ENCODE measurements around the gene KLHL28.

DNA sequence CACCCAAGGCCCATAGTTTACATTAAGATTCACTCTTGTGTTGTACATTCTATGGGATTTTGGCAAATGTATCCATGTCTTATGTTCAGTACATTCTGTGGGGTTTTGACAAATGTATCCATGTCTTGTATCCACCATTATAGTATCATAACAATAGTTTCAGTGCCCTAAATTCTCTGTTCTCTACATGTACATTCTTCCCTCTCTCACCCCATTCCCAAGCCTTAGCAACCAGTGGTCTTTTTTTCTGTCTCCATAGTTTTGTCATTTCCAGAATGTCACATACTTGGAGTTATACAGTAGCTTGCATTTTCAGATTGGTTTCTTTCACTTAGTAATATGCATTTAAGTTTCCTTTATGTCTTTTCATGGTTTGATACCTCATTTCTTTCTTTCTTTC, 7.0 kb upstream of the KLHL28 start:
- TF ChIP-seq POLR2A (IDR thresholded peaks at IDR 0.05) (no peak), POLR2AphosphoS5 (IDR thresholded peaks at IDR 0.05) (no peak), EP300 (IDR thresholded peaks at IDR 0.05; ENCODE audit: low read depth) (no peak)
- TF ChIP-seq, protein P1, sequence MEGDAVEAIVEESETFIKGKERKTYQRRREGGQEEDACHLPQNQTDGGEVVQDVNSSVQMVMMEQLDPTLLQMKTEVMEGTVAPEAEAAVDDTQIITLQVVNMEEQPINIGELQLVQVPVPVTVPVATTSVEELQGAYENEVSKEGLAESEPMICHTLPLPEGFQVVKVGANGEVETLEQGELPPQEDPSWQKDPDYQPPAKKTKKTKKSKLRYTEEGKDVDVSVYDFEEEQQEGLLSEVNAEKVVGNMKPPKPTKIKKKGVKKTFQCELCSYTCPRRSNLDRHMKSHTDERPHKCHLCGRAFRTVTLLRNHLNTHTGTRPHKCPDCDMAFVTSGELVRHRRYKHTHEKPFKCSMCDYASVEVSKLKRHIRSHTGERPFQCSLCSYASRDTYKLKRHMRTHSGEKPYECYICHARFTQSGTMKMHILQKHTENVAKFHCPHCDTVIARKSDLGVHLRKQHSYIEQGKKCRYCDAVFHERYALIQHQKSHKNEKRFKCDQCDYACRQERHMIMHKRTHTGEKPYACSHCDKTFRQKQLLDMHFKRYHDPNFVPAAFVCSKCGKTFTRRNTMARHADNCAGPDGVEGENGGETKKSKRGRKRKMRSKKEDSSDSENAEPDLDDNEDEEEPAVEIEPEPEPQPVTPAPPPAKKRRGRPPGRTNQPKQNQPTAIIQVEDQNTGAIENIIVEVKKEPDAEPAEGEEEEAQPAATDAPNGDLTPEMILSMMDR (IDR thresholded peaks at IDR 0.05), result no peak
